Measurements from ENCODE around the gene APAF1. TPM values are rescaled to one million over a fixed set of nuclear protein-coding genes. Genes with fewer than 3 reads are reported as not detected.

APAF1 gene
- total and polyA plus RNA-seq, 2 donors (not counting 1 experiment from before 2014, with no cell fraction given) = 9.1 to 36.9 TPM

DNA sequence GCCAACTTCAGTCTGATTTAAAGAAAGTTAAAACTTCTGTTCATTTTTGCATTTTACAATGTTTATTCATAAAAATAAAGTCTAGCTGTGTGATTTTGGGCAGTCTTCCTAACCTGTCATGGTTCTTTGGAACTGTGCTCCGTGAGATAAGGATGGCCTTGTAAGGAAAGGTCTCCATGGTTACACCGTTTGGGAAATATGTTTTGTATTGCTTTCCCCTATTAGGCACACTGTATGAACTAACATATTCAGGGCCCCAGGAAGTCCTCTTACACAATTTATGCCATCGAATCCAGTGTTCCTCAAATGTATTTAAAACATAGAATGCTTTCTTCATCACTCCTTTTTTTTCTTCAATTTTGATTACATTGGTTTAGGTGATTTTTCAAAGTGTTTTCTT lies 54.5 kb downstream of the APAF1 start:
- no peak for ATAC-seq (ENCODE audit: low read depth)
- intact Hi-C loops (cut with micrococcal nuclease) = no loop called here
- no peak overlapping the region for H3K4me3 Mint-ChIP-seq
- Histone ChIP-seq H2AFZ (ENCODE audit: insufficient read depth, low read depth, low read length, poor library complexity, severe bottlenecking) (no peak overlapping the region), H3K9me3 (ENCODE audit: control extremely low read depth in 1 of 3, control insufficient read depth in 2 of 3, insufficient read depth in 1 of 3, low read length in 2 of 3) (no peaks in the 10 kb centered on the region), H3K9ac (ENCODE audit: low read length) (no peak overlapping the region), H3K27me3 (replicated peaks in 1 of 4; ENCODE audit: control extremely low read depth in 1 of 4, control insufficient read depth in 3 of 4, insufficient read depth in 4 of 4, low read length in 3 of 4) (no peaks in the 10 kb centered on the region), H3K79me2 (ENCODE audit: control insufficient read depth, insufficient read depth, low read length) (no peaks in the 10 kb centered on the region), H3K36me3 (replicated peaks in 1 of 2; ENCODE audit: control extremely low read depth in 1 of 2, control insufficient read depth in 1 of 2, extremely low read depth in 1 of 2, insufficient read depth in 2 of 2, low read length in 1 of 2) (peaks cover 3 to 56% of the 10 kb centered on the region in 2 experiments), H3K27ac (ENCODE audit: low read length in 2 of 2) (no peak overlapping the region), H3K4me3 (ENCODE audit: control extremely low read depth in 1 of 5, extremely low read depth in 1 of 5, insufficient read depth in 1 of 5, low read depth in 2 of 5, low read length in 4 of 5) (no peak overlapping the region), H3K4me2 (replicated peaks; ENCODE audit: low read depth, low read length, poor library complexity, severe bottlenecking) (no peak overlapping the region), H3K4me1 (ENCODE audit: control insufficient read depth in 2 of 2, insufficient read depth in 2 of 2, low read length in 2 of 2) (no peaks in the 10 kb centered on the region), H4K20me1 (ENCODE audit: control insufficient read depth, insufficient read depth, low read length, poor library complexity, severe bottlenecking) (no peaks in the 10 kb centered on the region)
- no peaks in the 10 kb centered on the region for H3K27me3 Mint-ChIP-seq
- DNase-seq = no peak
- H3K4me1 Mint-ChIP-seq = no peaks in the 10 kb centered on the region
- H3K27ac Mint-ChIP-seq = no peak overlapping the region
- no CpG with 5 or more reads among the region's 3 CpGs for WGBS (ENCODE audit: insufficient coverage)
- POLR2A ChIA-PET = no interaction called here
- no peaks in the 10 kb centered on the region for H3K9me3 Mint-ChIP-seq (ENCODE audit: insufficient read depth)
- TF ChIP-seq, protein P1, sequence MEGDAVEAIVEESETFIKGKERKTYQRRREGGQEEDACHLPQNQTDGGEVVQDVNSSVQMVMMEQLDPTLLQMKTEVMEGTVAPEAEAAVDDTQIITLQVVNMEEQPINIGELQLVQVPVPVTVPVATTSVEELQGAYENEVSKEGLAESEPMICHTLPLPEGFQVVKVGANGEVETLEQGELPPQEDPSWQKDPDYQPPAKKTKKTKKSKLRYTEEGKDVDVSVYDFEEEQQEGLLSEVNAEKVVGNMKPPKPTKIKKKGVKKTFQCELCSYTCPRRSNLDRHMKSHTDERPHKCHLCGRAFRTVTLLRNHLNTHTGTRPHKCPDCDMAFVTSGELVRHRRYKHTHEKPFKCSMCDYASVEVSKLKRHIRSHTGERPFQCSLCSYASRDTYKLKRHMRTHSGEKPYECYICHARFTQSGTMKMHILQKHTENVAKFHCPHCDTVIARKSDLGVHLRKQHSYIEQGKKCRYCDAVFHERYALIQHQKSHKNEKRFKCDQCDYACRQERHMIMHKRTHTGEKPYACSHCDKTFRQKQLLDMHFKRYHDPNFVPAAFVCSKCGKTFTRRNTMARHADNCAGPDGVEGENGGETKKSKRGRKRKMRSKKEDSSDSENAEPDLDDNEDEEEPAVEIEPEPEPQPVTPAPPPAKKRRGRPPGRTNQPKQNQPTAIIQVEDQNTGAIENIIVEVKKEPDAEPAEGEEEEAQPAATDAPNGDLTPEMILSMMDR (IDR thresholded peaks at IDR 0.05) = no peak
- TF ChIP-seq EZH2 (IDR thresholded peaks at IDR 0.05; ENCODE audit: borderline replicate concordance, insufficient read depth, low read depth, low read length, poor library complexity, severe bottlenecking) = no peak
- CTCF ChIA-PET = interaction anchor here (0.6 to 1.6 kb wide), 3 partner anchors 13 to 297 kb away, joined by 3 read pairs; no protein-coding TSS in a partner anchor

DNA sequence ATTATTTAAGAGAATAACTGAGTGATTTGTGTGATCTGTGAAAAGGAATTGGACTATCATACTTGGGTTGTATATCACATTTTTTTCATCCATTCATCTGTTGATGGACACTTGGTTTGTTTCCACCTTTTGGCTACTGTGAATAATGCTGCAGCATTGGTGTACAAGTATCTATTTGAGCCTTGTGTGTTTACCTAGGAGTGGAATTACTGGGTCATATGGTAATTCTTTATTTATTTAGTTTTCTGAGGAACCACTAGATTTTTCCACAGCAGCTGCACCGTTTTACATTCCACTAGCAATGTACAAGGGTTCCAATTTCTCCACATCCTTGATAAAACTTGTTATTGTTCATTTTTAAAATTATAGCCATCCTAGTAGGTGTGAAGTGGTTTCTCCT lies 56.1 kb downstream of the APAF1 start:
- intact Hi-C loops (cut with micrococcal nuclease) = no loop called here
- H3K27ac ChIP-seq (ENCODE audit: low read length in 2 of 2) = no peak overlapping the region
- TF ChIP-seq, protein P1 (IDR thresholded peaks at IDR 0.05) = no peak
- no peak for TF ChIP-seq EZH2 (IDR thresholded peaks at IDR 0.05; ENCODE audit: borderline replicate concordance, insufficient read depth, low read depth, low read length, poor library complexity, severe bottlenecking)
- POLR2A ChIA-PET = no interaction called here
- no peak overlapping the region for H3K9ac ChIP-seq (ENCODE audit: low read length)
- H3K27ac Mint-ChIP-seq = no peak overlapping the region
- H3K4me1 Mint-ChIP-seq = no peaks in the 10 kb centered on the region
- H4K20me1 ChIP-seq (ENCODE audit: control insufficient read depth, insufficient read depth, low read length, poor library complexity, severe bottlenecking) = no peaks in the 10 kb centered on the region
- H3K4me2 ChIP-seq (replicated peaks; ENCODE audit: low read depth, low read length, poor library complexity, severe bottlenecking) = no peak overlapping the region
- no peak overlapping the region for H3K4me3 Mint-ChIP-seq
- H3K27me3 Mint-ChIP-seq = no peaks in the 10 kb centered on the region
- no peaks in the 10 kb centered on the region for H3K4me1 ChIP-seq (ENCODE audit: control insufficient read depth in 2 of 2, insufficient read depth in 2 of 2, low read length in 2 of 2)
- H3K79me2 ChIP-seq (ENCODE audit: control insufficient read depth, insufficient read depth, low read length) = no peaks in the 10 kb centered on the region
- no peak overlapping the region for H2AFZ ChIP-seq (ENCODE audit: insufficient read depth, low read depth, low read length, poor library complexity, severe bottlenecking)
- WGBS (ENCODE audit: insufficient coverage) = no CpG with 5 or more reads among the region's 1 CpG
- peaks cover 3 to 51% of the 10 kb centered on the region in 2 experiments for H3K36me3 ChIP-seq (replicated peaks in 1 of 2; ENCODE audit: control extremely low read depth in 1 of 2, control insufficient read depth in 1 of 2, extremely low read depth in 1 of 2, insufficient read depth in 2 of 2, low read length in 1 of 2)
- ATAC-seq (ENCODE audit: low read depth) = no peak
- H3K27me3 ChIP-seq (replicated peaks in 1 of 4; ENCODE audit: control extremely low read depth in 1 of 4, control insufficient read depth in 3 of 4, insufficient read depth in 4 of 4, low read length in 3 of 4) = no peaks in the 10 kb centered on the region
- no peak for DNase-seq
- no peak overlapping the region for H3K4me3 ChIP-seq (ENCODE audit: control extremely low read depth in 1 of 5, extremely low read depth in 1 of 5, insufficient read depth in 1 of 5, low read depth in 2 of 5, low read length in 4 of 5)
- no peaks in the 10 kb centered on the region for H3K9me3 Mint-ChIP-seq (ENCODE audit: insufficient read depth)
- H3K9me3 ChIP-seq (ENCODE audit: control extremely low read depth in 1 of 3, control insufficient read depth in 2 of 3, insufficient read depth in 1 of 3, low read length in 2 of 3) = no peaks in the 10 kb centered on the region
- CTCF ChIA-PET = interaction anchor here (0.9 kb wide), 1 partner anchor 150 kb away, joined by 3 read pairs; no protein-coding TSS in a partner anchor
